Mammary epithelial cell (primary cell): ENCODE results near the gene ZMYND19.

ENCODE experiments used
- EZH2 ChIP-seq: IDR thresholded peaks from 2 replicates; pipeline ENCODE4 v1.6.1; 2012; ENCODE audit warnings: low read length, inconsistent platforms, borderline replicate concordance
- TF ChIP-seq, protein P1 (sequence below), 2 donors: IDR thresholded peaks in 1 of 2; conservative IDR thresholded peaks in 1 of 2; 2 replicates each; pipeline ENCODE4 v1.5.1; 2011 to 2012; ENCODE audit warnings: inconsistent platforms in 2 of 2, low read length in 2 of 2, mild to moderate bottlenecking in 2 of 2, control low read depth in 1 of 2, low read depth in 1 of 2; ENCODE audit not compliant: insufficient read depth in 1 of 2; ENCODE audit errors: extremely low read depth in 1 of 2

DNA sequence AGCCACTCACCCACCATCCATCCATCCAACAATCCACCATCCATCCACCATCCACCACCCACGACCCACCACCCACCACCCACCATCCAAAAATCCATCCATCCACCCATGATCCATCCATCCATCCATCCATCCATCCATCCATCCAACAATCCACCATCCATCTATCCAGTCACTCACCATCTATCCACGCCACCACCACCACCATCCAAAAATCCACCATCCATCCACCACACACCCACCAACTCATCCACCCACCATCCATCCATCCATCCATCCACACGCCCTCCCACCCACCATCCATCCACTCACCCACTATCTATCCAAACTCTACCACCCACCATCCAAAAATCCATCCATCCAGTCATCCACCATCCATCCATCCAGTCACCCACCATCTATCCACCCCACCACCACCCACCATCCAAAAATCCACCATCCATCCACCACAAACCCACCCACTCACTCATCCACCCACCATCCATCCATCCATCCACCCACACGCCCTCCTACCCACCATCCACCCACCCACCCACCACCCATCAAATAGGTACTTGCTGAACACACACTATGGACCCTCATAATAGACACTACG lies 20.6 kb downstream of the ZMYND19 start:
- TF ChIP-seq, protein P1, sequence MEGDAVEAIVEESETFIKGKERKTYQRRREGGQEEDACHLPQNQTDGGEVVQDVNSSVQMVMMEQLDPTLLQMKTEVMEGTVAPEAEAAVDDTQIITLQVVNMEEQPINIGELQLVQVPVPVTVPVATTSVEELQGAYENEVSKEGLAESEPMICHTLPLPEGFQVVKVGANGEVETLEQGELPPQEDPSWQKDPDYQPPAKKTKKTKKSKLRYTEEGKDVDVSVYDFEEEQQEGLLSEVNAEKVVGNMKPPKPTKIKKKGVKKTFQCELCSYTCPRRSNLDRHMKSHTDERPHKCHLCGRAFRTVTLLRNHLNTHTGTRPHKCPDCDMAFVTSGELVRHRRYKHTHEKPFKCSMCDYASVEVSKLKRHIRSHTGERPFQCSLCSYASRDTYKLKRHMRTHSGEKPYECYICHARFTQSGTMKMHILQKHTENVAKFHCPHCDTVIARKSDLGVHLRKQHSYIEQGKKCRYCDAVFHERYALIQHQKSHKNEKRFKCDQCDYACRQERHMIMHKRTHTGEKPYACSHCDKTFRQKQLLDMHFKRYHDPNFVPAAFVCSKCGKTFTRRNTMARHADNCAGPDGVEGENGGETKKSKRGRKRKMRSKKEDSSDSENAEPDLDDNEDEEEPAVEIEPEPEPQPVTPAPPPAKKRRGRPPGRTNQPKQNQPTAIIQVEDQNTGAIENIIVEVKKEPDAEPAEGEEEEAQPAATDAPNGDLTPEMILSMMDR (conservative IDR thresholded peaks at IDR 0.05 in 1 of 2, IDR thresholded peaks at IDR 0.05 in 1 of 2; ENCODE audit: extremely low read depth in 1 of 2, insufficient read depth in 1 of 2, low read depth in 1 of 2, low read length in 2 of 2), result no peak
- no peak for TF ChIP-seq EZH2
